GM18858 (cell line): ENCODE data around the gene KCNE1.
"Not testable (repeated sequence)": the region's sequence is repeated elsewhere in the genome, so short reads cannot be mapped to it uniquely, and the experiment has no call there.

Source experiments
- ATAC-seq: cut with Tn5 transposase; IDR thresholded peaks from one replicate; pipeline ENCODE4 v1.9.1; 2021; ENCODE audit not compliant: unreplicated experiment

The KCNE1 gene

DNA sequence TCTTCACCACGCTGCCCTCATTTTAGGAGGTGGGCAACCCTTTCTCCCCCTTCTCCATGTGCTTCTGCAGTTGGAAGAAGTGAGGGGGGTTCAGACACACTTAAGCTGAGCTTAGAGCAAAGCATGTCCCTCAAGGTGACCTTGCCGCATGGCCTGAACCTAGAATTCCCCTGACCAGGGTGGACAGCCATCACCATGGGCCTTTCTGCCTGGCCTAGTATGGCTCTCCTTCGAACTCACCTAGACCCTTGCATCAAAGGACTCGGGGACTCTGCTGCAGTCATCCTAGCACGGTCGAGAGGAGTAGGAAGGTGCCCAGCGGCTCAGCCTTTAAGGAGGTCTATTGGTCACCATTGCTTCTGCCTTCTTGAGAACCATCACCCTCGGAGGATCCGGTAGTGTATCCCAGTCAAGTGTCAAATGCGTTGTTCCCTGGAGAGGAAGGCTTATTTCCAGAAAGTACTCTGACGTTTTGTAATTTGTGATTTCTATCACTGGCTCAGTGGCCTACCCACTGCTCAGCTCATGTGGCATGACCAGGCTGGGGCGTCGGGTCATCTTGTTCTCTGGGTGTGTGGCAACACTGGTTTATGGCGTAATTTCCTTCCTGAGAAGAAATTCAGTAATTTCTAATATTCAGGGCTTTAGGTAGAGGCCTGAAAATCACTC is at the start of gene KCNE1:
TSS of gene KCNE1 (minus strand) at position 424 of the 669 bp plus-strand sequence. CDS start 62,576 bp downstream, outside the sequence.
- no peak for ATAC-seq

DNA sequence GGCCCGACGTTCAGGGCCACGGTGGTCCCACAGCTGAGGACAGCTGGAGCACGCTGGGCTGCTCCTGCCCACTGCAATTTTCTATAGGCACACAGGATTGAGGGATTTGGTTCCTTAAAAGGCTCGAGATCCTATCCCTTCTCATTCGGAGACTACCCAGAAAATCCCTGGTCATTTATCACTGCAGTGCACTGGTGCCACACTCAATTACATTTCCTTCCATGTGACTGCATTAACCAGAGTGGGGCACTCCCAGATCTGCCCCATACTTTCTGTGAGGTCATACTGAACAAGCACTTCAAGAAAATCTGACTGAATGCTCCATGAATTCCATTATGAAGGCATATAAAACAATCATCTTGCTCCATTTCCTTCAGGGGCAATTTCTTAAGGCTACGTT is 49.8 kb upstream of the KCNE1 start:
- ATAC-seq, result no peak

DNA sequence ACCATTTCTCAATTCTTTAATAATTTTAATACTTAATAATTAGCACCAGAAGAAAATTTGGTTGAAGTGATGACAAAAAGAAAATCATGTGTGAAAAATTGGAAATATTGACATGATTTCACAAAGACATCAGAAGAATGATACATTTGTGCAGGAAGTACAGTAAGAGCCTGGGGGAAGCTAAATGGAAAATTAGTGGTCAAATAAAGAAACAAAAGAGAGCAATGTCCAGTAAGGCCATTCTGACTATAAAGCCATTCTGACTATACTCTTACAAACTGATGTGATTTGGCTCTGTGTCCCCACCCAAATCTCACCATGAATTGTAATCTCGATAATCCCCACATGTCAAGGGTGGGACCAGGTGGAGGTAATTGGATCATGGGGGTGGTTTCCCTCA is 48.6 kb upstream of the KCNE1 start:
- ATAC-seq, result no peak

DNA sequence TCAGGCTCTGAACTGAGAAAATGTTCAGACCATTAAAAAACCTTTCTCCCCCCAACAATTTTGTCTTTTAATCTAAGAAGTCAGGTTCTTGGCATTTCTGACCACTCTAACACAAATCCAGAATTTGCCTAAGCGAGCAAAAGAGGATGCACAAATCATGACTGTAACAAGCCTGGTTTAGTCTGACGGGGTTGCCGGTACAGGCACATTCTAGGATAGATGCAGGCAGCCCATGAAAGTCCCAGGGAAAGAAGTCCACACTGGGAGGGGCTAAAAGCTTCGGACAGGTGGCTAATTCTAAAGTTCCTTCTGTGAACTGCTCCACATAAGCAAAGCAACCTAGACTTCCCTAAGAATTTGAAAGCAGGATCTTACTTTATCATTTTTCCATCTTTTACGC is 48.0 kb upstream of the KCNE1 start:
- ATAC-seq, result no peak

DNA sequence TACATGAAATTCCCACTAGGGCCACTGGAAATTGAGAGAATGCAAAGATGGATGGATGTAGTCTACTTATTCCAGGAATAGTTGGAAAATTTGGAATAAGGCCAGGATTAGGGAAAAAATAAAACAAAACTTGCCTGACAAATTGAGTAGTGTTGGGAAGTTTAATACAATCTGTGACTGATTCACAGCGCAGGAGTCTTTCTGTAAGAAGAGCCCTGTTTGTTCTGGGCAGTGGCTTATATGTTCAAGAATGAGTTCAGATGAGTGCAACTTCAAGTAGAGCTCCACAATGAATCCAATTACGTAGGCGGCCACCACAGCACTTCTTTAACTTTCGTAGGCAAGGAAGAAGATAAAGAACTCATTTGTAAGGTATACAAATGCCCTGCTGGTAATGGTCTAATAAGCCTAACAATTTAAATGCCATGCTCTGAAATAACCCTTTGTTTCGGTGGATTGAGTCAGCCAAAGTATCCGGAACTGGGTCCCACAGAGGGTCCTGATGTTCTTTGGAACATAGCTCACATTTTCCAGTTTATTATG is 47.1 kb upstream of the KCNE1 start:
- no peak for ATAC-seq

DNA sequence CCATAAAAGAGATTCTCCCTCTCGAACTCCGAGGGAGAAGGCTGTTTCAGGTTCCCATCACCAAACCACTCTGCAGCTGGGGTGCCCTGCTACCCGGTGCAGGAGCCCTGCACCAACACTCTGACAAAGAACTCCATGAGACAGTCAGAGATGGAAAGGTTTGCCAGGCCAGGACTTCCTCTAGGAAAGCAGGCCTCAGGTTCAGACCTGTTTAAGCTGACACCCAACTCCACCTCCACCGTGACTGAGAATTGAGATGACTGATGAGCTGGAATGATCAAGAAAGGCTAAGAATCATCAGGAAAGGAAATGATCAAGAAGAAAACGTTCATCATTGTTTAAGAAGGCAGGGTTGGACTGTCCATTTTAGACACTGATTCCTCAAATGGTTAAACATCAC is 46.2 kb upstream of the KCNE1 start:
- ATAC-seq, result no peak

DNA sequence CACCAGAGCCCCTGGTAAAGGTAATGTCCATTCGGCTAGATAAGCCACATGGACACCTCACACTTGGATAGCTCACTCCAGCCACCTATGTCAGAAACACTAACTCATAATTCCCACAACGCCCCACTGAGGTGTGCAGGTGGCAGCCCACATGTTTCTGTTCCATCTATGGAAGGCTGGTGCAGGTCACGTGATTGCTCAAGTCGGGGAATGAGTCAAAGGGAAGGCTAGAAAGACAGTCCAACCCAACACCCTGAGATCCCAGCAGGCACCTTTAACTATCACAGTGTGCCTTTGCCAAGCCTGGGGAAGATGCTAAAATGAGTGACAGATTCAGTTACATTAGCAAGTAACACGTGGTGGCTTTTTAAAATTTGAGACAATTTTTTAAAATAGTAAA is 45.3 kb upstream of the KCNE1 start:
- no peak for ATAC-seq

DNA sequence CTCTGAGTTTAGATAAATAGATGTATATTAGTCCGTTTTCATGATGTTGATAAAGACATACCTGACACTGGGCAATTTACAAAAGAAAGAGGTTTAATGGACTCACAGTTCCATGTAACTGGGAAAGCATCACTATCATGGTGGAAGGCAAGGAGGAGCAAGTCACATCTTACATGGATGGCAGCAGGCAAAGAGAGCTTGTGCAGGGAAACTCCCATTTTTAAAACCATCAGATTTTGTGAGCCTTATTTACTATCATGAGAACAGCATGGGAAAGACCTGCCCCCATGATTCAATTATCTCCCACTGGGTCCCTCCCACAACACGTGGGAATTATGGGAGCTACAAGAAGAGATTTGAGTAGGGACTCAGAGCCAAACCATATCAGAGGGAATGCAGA is 42.7 kb upstream of the KCNE1 start:
- ATAC-seq, result not testable (repeated sequence)

DNA sequence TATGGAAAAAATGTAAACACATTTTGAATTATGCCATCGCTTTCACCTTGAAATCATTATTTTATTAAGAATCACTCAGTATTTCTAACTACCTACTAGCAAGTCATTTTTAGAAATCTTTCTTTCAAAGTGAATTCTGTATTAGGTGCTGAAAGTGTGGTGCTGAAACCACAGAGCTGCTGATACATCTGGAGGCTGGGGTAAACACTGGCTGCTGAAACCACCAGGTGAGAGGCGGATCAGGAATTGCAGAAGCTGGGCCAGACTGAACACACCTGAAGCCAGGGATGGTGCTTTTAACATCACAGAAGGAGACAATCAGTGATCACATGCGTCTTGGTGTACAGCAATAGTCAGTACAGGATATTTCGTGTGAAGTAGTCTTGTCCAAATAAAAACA is 42.2 kb upstream of the KCNE1 start:
- no peak for ATAC-seq

DNA sequence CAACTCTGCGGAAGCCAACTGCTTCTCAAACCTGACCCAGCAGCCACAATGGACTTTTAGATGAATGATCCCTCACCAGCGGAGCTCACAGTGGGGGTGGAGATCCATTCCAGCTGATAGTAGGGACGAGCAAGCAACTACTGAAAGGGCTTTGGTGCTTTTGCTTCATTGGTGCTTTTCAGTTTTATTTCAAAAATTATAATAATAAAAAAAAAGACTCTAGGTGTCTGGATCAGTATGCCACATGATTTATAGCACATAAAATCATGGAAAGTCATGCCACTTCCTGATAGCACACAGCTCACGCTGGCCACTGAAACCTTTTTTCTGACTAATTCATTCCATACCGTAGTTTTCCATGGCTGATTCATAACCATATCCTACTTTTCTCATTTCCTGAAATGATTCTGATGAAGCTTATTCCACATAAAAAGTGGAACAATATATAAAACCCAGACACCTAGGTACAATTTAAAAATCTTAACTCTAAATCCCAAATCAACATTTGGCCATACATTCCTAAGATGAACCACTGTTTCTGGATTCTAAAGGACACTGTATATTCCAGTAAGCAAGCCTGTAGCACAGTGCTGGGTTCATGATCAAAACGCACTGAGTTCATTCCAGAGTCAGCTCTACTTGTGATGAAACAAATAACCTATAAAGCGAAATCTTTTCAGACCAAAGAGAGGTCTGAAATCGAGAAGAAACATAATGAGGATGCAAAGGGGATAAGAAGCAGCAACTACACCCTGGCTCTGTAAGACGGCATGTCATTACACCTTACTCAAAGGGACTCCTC is 41.3 kb upstream of the KCNE1 start:
- no peak for ATAC-seq

DNA sequence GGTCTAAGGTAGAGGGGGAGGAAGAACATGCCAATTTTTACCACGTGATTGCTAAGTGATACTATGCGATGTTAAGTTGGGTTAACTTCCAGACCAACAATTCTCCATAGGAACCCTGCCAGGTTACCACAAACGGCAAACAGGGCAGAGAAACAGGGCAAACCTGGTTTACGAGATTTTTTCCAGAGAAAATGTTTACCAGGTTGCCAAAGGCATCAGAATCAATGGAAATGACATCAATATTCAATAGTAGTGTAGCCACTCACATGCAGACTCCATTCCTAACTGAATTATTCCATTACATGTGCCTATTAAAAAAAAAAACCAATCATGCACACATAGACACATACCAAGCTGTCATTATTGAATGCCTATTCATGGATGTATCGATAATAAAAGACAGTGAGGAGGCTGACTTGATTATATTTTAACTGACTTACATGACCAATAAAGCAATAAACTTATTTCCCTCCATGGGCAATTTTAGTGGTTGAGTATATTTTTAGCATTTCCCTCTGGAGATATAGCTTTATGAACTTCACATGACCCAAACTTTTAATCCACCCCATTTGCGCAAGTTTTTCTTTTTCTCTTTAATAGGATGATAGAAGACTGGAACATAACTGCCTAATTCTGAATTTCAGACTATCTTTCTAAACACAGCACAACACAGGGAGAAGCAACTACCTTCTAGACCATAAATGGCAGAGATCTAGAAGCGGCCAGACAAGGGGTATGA is 40.5 kb upstream of the KCNE1 start:
- ATAC-seq, result no peak

DNA sequence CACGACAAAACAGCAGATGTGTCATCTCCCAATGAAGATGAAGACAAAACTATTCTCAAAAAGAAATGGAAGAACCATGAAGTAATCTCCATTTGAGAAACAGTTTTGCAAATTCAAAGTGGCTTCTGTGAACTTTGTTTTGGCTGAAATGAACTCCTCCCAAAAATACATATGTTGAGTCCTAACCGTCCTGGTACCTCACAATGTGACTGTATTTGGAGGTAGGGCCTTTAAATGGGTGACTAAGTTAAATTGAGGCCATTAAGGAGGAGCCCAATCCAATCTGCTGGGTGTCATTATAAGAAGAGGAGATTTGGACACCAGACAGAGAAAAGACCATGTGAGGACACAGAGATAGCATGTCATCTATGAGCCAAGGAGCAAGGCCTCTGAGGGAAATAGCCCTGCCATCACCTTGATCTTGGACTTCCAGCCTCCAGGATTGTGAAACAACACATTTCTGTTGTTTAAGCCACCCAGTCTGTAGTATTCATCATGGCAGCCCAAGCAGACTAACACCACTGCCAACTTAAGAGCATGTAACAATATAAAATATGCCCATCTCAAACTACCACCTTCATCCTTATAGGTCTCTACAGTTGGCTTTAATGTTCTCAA is 38.3 kb upstream of the KCNE1 start:
- no peak for ATAC-seq

DNA sequence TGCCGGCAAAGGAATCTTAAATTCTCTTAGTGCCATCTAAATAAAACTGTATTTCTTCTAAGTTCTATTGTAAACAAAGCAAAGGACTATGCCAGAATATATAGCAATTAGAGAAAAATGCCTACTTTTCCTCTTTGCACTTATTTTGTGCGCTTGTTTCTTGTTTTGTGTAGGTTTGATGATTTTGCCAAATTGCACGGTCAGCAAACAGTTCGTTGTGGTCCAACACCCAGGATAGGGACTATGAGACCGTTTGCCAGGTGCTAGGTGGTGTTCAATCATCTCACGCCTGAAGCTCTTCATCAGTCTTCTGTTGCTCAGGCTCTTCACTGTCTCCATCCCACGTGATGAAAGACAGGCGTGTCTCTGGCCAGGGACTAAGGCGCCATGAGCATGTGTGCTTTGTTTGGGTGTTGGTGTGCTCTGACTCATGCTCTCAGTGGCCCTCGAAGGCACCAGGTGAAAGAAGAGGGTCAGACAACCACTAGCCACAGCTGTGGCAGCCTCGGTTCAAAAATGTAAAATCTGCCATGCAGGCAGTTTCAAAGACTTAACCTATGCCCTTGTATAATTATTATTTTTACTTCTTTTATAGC is 36.9 kb upstream of the KCNE1 start:
- ATAC-seq, result no peak

DNA sequence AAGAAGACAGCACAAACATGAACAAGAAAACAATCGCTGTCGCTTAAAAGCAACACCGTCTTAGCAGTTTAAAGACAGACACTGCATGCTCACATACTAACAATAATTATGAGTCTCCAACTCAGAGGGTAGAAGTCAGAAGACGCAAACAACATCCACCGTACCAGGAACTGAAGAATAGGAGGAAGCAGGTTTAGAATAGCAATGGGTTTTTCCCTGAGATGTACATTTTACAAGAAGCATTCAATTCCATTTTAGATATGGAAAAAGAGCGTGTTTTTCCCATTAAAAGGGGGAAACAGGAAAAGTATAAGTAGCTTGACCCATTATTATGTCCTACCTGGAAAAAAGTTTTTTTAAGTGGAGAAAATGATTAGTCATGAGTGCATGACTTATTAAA is 34.5 kb upstream of the KCNE1 start:
- ATAC-seq, result no peak

DNA sequence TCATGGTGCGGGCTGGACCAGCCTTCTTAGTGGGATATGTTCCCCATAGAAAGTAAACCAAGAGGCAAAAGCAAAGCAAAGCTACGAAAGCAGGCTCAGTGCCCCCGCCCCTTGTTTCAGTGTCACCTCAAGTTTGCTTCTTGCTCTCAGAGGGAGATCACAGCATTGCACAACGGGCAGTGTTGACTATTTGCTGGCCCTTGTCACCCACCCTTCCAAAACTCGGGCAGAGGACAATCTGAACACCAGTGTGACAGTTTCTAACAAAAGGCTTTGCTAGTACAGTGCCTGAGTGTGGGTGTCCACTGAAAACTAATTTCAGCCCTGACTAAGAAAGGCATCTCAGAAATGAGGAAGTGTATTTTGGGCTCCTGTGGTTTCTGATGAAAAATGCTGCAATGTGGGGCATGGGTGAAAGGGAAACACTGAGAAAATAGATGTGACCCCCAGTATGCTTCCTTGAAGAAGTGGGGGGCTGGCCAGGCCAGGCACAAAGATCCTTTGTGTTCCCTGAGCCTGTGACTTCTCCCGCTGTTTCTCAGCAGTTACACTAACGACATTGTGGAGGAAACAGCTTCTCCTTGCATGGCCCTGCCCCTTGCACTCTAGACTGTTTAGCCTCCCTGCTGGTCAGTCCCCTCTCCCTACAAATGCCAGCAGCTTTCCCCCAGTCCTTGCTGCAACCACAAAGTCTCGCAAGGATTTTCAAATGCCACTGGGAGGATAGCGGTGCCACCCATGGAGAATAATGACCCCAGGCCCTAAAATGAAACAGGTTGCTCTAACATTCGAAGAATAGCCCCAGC is 33.3 kb upstream of the KCNE1 start:
- ATAC-seq, result peak; percentile 86

DNA sequence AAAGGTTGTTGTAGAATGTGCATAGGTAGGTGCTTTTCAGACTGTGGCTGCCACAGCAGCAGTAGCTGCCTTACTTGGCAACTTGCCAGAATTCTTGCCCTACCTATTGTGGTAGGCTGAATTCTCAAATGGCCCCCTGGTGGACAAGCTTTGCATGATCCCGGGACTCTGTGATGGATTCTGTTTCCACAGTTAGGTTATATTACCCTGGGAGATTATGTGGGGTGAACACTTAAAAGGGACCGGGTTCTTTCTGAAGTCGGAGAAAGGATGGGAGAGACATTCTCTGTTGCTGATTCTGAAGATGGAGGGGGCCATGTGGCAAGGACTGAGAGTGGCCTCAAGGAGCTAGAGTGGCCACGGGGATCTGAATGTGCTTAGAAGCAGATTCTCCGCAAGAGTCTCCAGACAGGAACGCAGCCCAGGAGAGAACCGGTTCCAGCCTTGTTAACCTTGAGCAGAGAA is 32.1 kb upstream of the KCNE1 start:
- ATAC-seq, result no peak

DNA sequence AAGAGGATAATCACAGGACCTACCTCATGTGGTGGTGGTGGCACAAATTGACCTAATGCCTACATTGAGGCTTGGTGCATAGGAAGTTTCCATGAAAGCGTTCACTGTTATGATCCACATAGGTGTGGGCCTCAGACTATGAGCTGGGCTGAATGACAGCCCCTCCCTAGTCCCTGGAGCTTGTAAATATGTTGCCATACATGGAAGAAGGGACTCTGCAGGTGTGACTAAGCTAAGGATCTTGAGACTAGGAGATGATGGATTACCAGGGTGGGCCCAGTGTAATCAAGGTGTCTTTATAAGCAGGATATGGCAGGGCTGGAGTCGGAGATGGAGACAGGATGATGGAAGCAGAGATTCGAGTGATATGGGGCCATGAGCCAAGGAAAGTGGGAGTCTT is 31.0 kb upstream of the KCNE1 start:
- no peak for ATAC-seq

DNA sequence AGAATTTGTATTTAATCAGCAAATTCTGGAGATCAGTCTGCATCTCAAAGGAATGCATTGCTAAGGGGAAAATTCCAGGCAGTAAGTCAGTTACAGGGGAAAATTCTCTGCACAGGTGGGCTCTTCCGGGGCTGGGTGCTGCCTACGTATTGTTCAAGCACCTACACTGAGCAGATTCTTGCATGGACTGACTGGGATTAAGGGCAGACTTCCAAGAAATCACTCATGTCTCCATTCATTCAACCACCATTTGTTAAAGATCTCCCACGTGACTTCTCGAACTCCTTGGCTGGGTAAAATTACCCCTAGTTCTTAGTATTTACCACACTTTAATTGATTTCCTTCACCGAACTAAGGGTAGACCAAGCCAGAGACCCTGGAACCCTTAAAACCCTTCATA is 28.2 kb upstream of the KCNE1 start:
- ATAC-seq, result no peak

DNA sequence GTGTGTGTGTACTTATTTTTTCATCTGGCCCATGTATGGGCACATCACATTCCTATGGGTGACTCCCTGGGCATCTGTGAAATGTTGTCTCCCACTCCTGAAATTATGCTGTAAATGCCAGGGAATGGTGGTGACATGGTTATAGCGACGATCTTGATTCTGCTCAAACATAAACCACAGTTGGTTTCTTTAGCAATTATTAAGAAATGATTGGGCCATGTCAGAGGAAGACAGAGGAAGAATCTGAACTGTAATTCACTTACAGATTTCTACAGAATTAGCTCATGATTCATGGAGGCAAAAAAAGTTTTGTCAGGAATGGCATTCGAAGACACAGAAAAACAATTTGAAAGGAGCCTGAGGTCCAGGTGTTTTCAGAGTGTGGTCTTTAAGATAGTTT is 25.8 kb upstream of the KCNE1 start:
- ATAC-seq, result no peak

DNA sequence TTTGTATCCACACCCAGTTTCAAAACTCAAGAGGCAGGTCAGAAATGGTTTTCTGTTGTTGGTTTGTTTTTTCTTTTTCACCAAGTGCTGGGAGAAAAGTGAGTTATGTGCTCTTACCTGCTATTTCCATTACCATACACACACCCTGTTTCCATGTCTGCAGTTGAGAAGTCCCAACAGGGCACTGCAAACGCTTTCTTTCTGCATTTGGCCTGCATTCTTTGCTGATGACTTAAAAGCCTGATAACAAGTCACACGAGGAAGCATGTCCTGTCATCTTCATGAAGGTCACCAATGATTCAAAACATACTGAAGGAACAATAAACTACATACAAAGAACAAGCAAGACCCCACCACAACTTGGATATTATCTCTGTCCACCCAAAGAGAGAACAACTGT is 24.8 kb upstream of the KCNE1 start:
- ATAC-seq, result no peak
